Stomach (tissue), 9 donors: ENCODE measurements around the gene NEU2. TPM values are rescaled to one million over a fixed set of nuclear protein-coding genes. Genes with fewer than 3 reads are reported as not detected.

Experiments used
- DNase-seq, 2 donors: peaks; one replicate each; pipeline versions ENCODE4 v3.0.0 to v3.0.0-alpha.2; 2013 to 2019
- H3K27ac ChIP-seq, 5 donors: fragments of 200-600 bp in 4 of 5; sonication (generic) in 4 of 5; one replicate each; pipeline ENCODE4 v1.5.1; 2013 to 2019; ENCODE audit warnings: mild to moderate bottlenecking in 1 of 5, moderate library complexity in 1 of 5
- H3K27me3 ChIP-seq, 3 donors: fragments of 200-600 bp; sonication (generic); one replicate each; pipeline ENCODE4 v1.5.1; 2017 to 2019; ENCODE audit warnings: mixed run types in 1 of 3
- H3K36me3 ChIP-seq, 4 donors: fragments of 200-600 bp; sonication (generic); 1 replicate in 3 of 4; 2 replicates in 1 of 4; pipeline ENCODE4 v1.5.1; 2016 to 2019
- H3K4me1 ChIP-seq, 4 donors: fragments of 200-600 bp; sonication (generic); one replicate each; pipeline ENCODE4 v1.5.1; 2016 to 2019
- H3K4me3 ChIP-seq, 4 donors: fragments of 200-600 bp; sonication (generic) in 3 of 4; one replicate each; pipeline ENCODE4 v1.5.1; 2016 to 2019; ENCODE audit warnings: mild to moderate bottlenecking in 1 of 4
- H3K9me3 ChIP-seq, 4 donors: fragments of 200-600 bp; sonication (generic); one replicate each; pipeline ENCODE4 v1.5.1; 2016 to 2019
- EP300 ChIP-seq: sonication (generic); formaldehyde crosslinking; IDR thresholded peaks from one replicate; pipeline ENCODE4 v1.6.1; 2017; ENCODE audit warnings: antibody characterized with exemption
- POLR2A ChIP-seq, 4 donors: fragments of 450-650 bp; IDR thresholded peaks; one replicate each; pipeline ENCODE4 v1.6.1; 2016; ENCODE audit warnings: antibody characterized with exemption in 4 of 4, control low read depth in 2 of 4, mild to moderate bottlenecking in 1 of 4, moderate library complexity in 1 of 4
- POLR2AphosphoS5 ChIP-seq, 3 donors: sonication (generic); formaldehyde crosslinking; IDR thresholded peaks; one replicate each; pipeline ENCODE4 v1.6.1; 2016; ENCODE audit warnings: antibody characterized with exemption in 3 of 3
- WGBS, 5 donors: extraction: QIAGEN DNeasy Blood & Tissue Kit in 3 of 5; methylation state at CpG; one replicate each; pipeline versions ENCODE4 v1.1.5 to v1.1.7; 2013 to 2018; 5-methylcytosine and 5-hydroxymethylcytosine counted together
- intact Hi-C: fragments of 100-400 bp; cut with DNase I; formaldehyde crosslinking; loops from one replicate; pipeline ENCODE4 v1.15.1; 2023; ENCODE audit warnings: low total_unique reads
- polyA plus RNA-seq, 3 donors: library from polyadenylated mRNA; stranded (reverse); fragments of 200-250 nt; gene quantifications; one replicate each; pipeline ENCODE4 v1.2.3, GENCODE V29; 2013
- total RNA-seq, 5 donors: library from RNA; depleted of rRNA; stranded (reverse); fragments of >200 nt; gene quantifications; one replicate each; pipeline versions ENCODE4 v1.1.0 to v1.2.3, GENCODE V29; 2014 to 2016
- TF ChIP-seq, protein P1 (sequence below), 7 experiments: fragments of 450-650 bp in 4 of 7; fragments of 200-600 bp in 3 of 7; sonication (generic) in 3 of 7; IDR thresholded peaks; one replicate each; pipeline ENCODE4 v1.5.1; 2016 to 2019; ENCODE audit warnings: antibody characterized with exemption in 7 of 7, control low read depth in 2 of 7, mild to moderate bottlenecking in 1 of 7
- donor health status: healthy with polysubstance abuse.
- donor health status: Bipolar disorder and iron deficiency.
- donor health status: healthy.

Gene NEU2
- total and polyA plus RNA-seq, 8 donors, result not detected

DNA sequence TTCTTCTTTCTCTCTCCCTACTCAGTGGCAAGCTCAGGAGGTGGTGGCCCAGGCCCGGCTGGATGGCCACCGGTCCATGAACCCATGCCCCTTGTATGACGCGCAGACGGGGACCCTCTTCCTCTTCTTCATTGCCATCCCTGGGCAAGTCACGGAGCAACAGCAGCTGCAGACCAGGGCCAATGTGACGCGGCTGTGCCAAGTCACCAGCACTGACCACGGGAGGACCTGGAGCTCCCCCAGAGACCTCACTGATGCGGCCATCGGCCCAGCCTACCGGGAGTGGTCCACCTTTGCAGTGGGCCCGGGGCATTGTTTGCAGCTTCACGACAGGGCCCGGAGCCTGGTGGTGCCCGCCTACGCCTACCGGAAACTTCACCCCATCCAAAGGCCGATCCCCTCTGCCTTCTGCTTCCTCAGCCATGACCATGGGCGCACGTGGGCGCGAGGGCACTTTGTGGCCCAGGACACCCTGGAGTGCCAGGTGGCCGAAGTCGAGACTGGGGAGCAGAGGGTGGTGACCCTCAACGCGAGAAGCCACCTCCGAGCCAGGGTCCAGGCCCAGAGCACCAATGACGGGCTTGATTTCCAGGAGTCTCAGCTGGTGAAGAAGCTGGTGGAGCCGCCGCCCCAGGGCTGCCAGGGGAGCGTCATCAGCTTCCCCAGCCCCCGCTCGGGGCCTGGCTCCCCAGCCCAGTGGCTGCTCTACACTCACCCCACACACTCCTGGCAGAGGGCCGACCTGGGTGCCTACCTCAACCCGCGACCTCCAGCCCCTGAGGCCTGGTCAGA lies 1.8 kb downstream of the NEU2 start:
- WGBS, 5 donors, result 92 to 98% (median 93%) methylated on average over 17 to 37 of the region's 37 CpGs
- Histone ChIP-seq H3K27me3 (no peaks in the 10 kb centered on the region), H3K27ac (no peak overlapping the region), H3K4me1 (no peaks in the 10 kb centered on the region), H3K36me3 (no peaks in the 10 kb centered on the region), H3K4me3 (no peak overlapping the region), H3K9me3 (no peaks in the 10 kb centered on the region)
- intact Hi-C loops, result no loop called here
- DNase-seq, result no peak
- TF ChIP-seq POLR2AphosphoS5 (IDR thresholded peaks at IDR 0.05) (no peak), EP300 (no peak), POLR2A (IDR thresholded peaks at IDR 0.05) (no peak)
- TF ChIP-seq, protein P1, sequence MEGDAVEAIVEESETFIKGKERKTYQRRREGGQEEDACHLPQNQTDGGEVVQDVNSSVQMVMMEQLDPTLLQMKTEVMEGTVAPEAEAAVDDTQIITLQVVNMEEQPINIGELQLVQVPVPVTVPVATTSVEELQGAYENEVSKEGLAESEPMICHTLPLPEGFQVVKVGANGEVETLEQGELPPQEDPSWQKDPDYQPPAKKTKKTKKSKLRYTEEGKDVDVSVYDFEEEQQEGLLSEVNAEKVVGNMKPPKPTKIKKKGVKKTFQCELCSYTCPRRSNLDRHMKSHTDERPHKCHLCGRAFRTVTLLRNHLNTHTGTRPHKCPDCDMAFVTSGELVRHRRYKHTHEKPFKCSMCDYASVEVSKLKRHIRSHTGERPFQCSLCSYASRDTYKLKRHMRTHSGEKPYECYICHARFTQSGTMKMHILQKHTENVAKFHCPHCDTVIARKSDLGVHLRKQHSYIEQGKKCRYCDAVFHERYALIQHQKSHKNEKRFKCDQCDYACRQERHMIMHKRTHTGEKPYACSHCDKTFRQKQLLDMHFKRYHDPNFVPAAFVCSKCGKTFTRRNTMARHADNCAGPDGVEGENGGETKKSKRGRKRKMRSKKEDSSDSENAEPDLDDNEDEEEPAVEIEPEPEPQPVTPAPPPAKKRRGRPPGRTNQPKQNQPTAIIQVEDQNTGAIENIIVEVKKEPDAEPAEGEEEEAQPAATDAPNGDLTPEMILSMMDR (IDR thresholded peaks at IDR 0.05), result no peak

DNA sequence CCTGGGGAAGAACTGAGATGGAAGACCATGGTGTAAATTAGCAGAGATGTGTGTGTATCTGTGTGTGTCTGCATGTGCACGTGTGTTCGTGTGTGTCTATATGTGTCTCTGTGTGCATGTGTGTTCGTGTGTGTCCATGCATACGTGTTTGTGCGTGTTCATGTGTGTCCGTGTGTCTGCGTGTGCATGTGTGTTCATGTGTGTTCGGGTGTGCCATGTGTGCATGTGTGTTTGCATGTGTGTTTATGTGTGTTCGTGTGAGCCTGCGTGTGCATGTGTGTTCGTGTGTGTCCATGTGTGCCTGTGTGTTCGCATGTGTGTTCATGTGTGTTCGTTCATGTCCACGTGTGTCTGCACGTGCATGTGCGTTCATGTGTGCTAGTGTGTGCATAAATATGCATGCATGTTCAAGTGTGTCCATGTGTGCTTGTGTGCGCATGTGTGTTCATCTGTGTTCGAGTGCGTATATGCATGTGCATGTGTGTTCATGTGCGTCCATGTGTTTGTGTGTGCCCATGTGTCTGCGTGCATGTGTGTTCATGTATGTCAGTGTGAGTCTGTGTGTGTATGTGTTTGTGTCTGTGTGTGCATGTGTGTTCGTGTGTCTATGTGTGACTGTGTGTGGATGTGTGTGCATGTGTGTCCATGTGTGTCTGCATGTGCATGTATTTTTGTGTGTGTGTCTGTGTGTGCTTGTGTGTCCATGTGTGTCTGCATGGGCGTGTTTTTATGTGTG lies 3.1 kb downstream of the NEU2 start:
- no peaks in the 10 kb centered on the region for H3K9me3 ChIP-seq
- DNase-seq, result no peak
- TF ChIP-seq EP300, result no peak
- no peak for TF ChIP-seq POLR2A (IDR thresholded peaks at IDR 0.05)
- TF ChIP-seq, protein P1 (IDR thresholded peaks at IDR 0.05), result no peak
- H3K4me3 ChIP-seq, result no peak overlapping the region
- peaks cover 0 to 5% (median 0%) of the 10 kb centered on the region in 3 donors for H3K27me3 ChIP-seq
- no peaks in the 10 kb centered on the region for H3K36me3 ChIP-seq
- 88 to 97% (median 95%) methylated on average over 23 of the region's 23 CpGs for WGBS, 5 donors
- H3K4me1 ChIP-seq, result no peaks in the 10 kb centered on the region
- intact Hi-C loops, result no loop called here
- no peak overlapping the region for H3K27ac ChIP-seq

DNA sequence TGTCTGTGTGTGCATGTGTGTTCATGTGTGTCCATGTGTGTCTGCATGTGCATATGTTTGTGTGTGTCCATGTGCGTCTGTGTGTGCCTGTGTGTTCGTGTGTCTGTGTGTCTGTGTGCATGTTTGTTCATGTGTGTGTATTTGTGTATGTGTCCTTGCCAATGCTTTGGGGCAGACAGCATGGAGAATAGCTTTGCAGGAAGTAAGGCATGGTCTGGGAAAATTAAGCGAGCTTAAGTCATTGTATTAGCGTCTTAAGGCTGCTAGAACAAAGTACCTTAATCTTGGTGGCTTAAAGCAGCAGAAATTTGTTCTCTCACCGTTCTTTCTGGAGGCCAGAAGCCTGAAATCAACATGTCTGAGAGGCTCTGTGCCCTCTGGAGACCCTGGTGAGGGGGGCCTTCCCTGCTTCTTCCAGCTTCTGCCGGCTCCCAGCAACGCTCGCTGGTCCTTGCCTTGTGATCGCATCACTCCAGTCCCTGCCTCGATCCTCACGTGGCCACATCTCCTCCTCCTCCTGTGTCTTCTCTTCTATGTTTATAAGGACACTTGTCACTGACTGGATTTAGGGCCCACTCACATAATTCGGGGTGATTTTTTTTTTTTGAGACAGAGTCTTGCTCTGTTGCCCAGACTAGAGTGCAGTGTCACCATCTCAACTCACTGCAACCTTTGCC lies 3.8 kb downstream of the NEU2 start:
- H3K9me3 ChIP-seq, result no peaks in the 10 kb centered on the region
- H3K4me3 ChIP-seq, result no peak overlapping the region
- peaks cover 0 to 10% (median 0%) of the 10 kb centered on the region in 3 donors for H3K27me3 ChIP-seq
- intact Hi-C loops, result no loop called here
- H3K4me1 ChIP-seq, result no peaks in the 10 kb centered on the region
- no peak for DNase-seq
- H3K27ac ChIP-seq, result no peak overlapping the region
- TF ChIP-seq POLR2A (IDR thresholded peaks at IDR 0.05) (no peak), POLR2AphosphoS5 (IDR thresholded peaks at IDR 0.05) (no peak), EP300 (no peak)
- TF ChIP-seq, protein P1 (IDR thresholded peaks at IDR 0.05), result no peak
- no peaks in the 10 kb centered on the region for H3K36me3 ChIP-seq
- WGBS, 5 donors, result 86 to 92% (median 89%) methylated on average over 12 of the region's 12 CpGs

DNA sequence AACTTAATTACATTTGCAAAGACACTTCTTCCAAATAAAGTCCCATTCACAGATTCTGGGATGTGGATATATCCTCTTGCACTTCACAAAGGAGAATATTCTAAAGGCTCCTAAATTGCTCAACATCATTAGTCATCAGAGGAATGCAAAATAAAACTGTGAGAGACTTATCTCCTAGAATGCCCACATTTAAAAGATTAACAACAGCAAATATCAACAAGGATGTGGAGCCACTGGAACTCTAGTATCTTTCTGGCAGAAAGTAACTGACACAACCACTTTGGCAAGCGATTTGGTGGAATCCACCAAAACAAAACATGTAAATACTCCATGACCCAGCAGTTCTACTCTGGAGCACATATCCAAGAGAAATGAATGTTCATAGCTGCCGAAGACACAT lies 4.6 kb downstream of the NEU2 start:
- H3K27ac ChIP-seq, result no peak overlapping the region
- intact Hi-C loops, result no loop called here
- peaks cover 0 to 12% (median 0%) of the 10 kb centered on the region in 3 donors for H3K27me3 ChIP-seq
- TF ChIP-seq EP300, result no peak
- no peak for TF ChIP-seq POLR2AphosphoS5 (IDR thresholded peaks at IDR 0.05)
- no peak for TF ChIP-seq POLR2A (IDR thresholded peaks at IDR 0.05)
- TF ChIP-seq, protein P1 (IDR thresholded peaks at IDR 0.05), result no peak
- no peaks in the 10 kb centered on the region for H3K4me1 ChIP-seq
- no peaks in the 10 kb centered on the region for H3K36me3 ChIP-seq
- H3K9me3 ChIP-seq, result no peaks in the 10 kb centered on the region
- no peak for DNase-seq
- 64 to 82% (median 79%) methylated on average over 2 of the region's 2 CpGs for WGBS, 5 donors
- H3K4me3 ChIP-seq, result no peak overlapping the region
